GM12874 (cell line): ENCODE measurements around the gene ST8SIA1.

Experiments used
- TF ChIP-seq, protein P1 (sequence below): IDR thresholded peaks from 2 replicates; pipeline ENCODE4 v1.5.1; 2011; ENCODE audit warnings: low read depth, mild to moderate bottlenecking, control low read depth, low read length, moderate library complexity; ENCODE audit not compliant: insufficient read depth

The ST8SIA1 gene

DNA sequence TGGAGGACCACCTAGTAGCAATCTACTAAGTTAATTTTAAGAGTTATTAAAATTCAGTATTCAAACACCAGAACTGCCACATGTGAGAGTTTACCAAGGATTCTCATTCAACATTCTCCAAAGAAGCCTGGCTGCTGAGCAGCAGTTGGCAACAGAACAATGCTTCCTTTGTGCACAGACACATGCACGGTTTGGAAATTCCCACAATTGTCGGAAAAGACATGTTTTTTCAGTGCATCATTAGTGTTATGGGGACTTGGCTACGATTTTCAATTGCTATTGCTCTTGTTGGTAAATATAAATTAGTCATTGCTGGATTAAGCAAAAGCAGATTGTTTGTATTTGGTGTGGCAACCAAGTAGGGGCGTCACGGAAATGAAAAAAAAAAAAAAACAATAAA is 22.2 kb downstream of the ST8SIA1 start:
- TF ChIP-seq, protein P1, sequence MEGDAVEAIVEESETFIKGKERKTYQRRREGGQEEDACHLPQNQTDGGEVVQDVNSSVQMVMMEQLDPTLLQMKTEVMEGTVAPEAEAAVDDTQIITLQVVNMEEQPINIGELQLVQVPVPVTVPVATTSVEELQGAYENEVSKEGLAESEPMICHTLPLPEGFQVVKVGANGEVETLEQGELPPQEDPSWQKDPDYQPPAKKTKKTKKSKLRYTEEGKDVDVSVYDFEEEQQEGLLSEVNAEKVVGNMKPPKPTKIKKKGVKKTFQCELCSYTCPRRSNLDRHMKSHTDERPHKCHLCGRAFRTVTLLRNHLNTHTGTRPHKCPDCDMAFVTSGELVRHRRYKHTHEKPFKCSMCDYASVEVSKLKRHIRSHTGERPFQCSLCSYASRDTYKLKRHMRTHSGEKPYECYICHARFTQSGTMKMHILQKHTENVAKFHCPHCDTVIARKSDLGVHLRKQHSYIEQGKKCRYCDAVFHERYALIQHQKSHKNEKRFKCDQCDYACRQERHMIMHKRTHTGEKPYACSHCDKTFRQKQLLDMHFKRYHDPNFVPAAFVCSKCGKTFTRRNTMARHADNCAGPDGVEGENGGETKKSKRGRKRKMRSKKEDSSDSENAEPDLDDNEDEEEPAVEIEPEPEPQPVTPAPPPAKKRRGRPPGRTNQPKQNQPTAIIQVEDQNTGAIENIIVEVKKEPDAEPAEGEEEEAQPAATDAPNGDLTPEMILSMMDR = no peak

DNA sequence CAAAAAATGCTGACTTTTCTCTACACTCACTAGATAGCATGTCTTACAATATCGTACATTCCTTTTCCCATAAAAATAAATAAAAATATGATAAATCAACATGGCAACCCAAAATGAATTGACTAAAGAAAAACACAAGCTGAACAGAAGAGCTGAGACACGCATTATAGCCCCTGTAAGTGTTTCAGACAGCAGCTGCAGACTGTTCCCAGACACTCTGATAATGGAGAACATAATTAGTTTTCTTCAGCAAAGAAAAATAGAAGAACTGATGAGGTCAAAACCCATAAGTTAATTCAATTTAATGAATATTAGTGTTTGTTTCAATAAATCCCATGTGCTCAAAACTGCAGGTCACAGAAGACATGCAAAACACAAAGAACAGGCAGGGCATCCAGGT is 23.8 kb downstream of the ST8SIA1 start:
- TF ChIP-seq, protein P1 = no peak

DNA sequence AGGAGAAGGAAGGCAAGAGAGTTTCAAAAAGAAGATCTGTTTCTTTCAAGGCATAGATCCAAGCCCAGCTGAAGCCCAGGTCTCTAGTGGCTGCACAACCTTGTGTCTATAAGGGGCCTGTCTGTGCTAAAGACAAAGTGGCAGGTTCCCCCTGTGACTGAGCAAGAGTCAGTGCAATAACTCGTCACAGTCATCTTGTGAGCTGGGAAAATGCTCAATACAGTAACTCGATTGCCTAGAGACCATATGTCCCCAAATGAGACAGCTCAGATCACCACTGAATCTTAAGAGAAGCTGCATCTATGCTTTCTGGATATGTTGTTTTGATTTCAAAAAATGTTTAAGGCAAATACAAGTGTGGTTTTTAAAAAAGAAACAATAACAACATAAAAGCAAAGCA is 24.2 kb downstream of the ST8SIA1 start:
- TF ChIP-seq, protein P1 = no peak

DNA sequence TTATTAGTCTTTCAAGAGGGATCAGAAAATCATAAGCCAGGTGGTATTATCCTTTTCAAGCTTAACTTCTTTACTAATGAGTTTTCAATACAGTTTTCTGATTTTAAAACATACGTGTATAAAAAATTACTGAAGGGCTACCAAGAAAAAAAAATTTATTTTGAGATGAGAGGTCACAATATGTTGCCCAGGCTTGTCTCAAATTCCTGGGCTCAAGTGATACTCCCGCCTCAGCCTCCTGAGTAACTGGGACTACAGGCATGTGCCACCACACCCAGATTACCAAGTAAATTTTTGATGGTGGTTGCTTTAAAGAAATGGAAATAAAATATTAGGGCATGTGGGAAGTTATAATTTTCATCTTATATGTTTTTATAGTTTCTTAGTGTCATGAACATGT is 26.7 kb downstream of the ST8SIA1 start:
- TF ChIP-seq, protein P1 = no peak

DNA sequence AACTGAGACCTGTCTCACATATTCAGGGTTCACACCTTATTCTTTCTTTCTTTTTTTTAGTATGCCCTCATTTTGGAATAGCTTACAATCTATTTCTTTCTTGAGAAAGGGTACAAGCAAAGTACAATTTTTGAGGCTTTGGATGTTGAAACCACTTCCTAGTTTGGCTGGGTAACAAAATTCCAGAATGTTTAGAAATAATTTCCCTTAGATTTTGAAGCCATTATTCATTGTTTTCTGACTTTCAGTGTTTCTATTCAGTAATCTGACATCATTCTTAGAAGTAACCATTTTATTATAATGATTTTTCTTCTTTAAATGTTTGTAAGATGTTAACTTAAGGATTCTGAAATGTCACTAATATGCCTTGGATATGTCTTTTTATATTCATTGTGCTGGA is 28.2 kb downstream of the ST8SIA1 start:
- TF ChIP-seq, protein P1 = no peak

DNA sequence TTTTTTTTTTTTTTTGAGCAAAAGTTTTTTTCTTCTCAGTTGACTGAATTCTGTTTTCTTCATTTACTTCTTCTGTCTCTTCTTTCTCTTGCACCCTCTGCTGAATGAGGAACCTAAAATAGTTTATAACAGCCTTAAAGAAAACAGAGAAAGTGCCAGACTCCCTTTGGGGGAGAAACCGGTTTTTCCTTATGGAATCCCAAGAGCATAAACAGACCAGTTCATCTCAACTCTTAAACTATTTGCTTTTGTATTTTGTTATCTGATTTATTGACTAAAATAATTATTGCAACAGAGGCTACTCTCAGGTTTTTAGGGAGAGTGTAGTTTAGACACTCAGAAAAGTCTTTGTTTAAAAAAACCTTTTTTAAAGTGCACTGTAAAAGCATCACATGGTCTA is 30.2 kb downstream of the ST8SIA1 start:
- TF ChIP-seq, protein P1 = no peak

DNA sequence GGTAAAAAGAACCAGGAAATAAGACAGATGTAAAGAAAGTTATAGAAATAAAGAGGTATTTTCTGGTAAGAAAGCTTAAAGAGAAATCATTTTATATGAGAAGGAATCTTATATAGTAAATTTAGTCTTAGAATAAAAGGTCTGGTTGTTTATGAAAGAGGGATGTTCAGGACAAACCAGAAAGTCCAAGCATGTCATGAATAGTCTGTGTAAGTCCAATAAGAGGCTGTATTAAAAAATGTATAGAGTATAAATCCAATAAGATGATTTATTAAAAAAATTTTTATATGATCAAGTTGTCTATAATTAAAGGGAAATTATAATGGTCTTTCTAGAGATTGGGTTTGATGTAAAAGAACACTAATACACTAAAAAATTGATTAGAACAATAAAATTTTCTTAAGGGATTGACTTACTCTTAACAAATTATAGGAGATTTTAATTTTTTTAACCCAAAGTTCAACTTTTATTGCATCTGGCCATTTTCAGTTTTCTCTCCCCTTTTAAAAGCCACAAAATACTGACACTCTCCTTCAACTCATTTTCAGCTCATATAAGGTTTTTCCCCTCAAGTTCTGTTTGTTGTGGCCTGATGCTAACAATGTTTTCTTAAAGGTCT is 35.1 kb downstream of the ST8SIA1 start:
- TF ChIP-seq, protein P1 = no peak
